Suprapubic skin (tissue), 4 donors: ENCODE results near the gene TMCO4. TPM values are rescaled to one million over a fixed set of nuclear protein-coding genes. Genes with fewer than 3 reads are reported as not detected.

Source experiments
- DNase-seq, 2 donors: peaks; one replicate each; pipeline ENCODE4 v3.0.0-alpha.2; 2019; ENCODE audit warnings: low spot score in 2 of 2
- H3K27ac ChIP-seq: fragments of 200-600 bp; sonication (generic); one replicate; pipeline ENCODE4 v1.5.1; 2019
- H3K27me3 ChIP-seq: fragments of 200-600 bp; sonication (generic); one replicate; pipeline ENCODE4 v1.5.1; 2019
- H3K36me3 ChIP-seq: fragments of 200-600 bp; sonication (generic); one replicate; pipeline ENCODE4 v1.5.1; 2019
- H3K4me1 ChIP-seq: fragments of 200-600 bp; sonication (generic); one replicate; pipeline ENCODE4 v1.5.1; 2019
- H3K4me3 ChIP-seq: fragments of 200-600 bp; sonication (generic); one replicate; pipeline ENCODE4 v1.5.1; 2019; ENCODE audit warnings: mild to moderate bottlenecking
- H3K9me3 ChIP-seq: fragments of 200-600 bp; sonication (generic); one replicate; pipeline ENCODE4 v1.5.1; 2019
- CTCF ChIP-seq, 2 donors: fragments of 200-600 bp in 1 of 2; fragments of 450-650 bp in 1 of 2; sonication (generic) in 1 of 2; IDR thresholded peaks; one replicate each; pipeline ENCODE4 v1.5.1; 2016 to 2019; ENCODE audit warnings: antibody characterized with exemption in 2 of 2, mild to moderate bottlenecking in 1 of 2, moderate library complexity in 1 of 2
- EP300 ChIP-seq: sonication (generic); formaldehyde crosslinking; IDR thresholded peaks from one replicate; pipeline ENCODE4 v1.6.1; 2017; ENCODE audit warnings: antibody characterized with exemption
- POLR2A ChIP-seq, 2 donors: fragments of 450-650 bp; IDR thresholded peaks; one replicate each; pipeline ENCODE4 v1.6.1; 2017; ENCODE audit warnings: antibody characterized with exemption in 2 of 2, mild to moderate bottlenecking in 2 of 2, moderate library complexity in 2 of 2
- POLR2AphosphoS5 ChIP-seq, 3 donors: sonication (generic); formaldehyde crosslinking; IDR thresholded peaks; one replicate each; pipeline ENCODE4 v1.6.1; 2017; ENCODE audit warnings: antibody characterized with exemption in 3 of 3
- WGBS: methylation state at CpG from one replicate; pipeline ENCODE4 v1.1.5; 2018; 5-methylcytosine and 5-hydroxymethylcytosine counted together
- total RNA-seq, 4 donors: library from RNA; depleted of rRNA; stranded (reverse); fragments of >200 nt; gene quantifications; one replicate each; pipeline ENCODE4 v1.1.0, GENCODE V29; 2016

The TMCO4 gene
- total RNA-seq, 4 donors from 2014 or later = 11.6 to 23.8 (median 15.0) TPM

GRCh38 chr1:19775317-19775716, 24.4 kb downstream of the TMCO4 start:
- no peak for DNase-seq

GRCh38 chr1:19774180-19774785, 25.4 kb downstream of the TMCO4 start:
- Histone ChIP-seq H3K27me3 (no peaks in the 10 kb centered on the region), H3K9me3 (no peaks in the 10 kb centered on the region), H3K36me3 (peaks cover 53% of the 10 kb centered on the region), H3K4me3 (no peak overlapping the region), H3K27ac (no peak overlapping the region), H3K4me1 (no peaks in the 10 kb centered on the region)
- 79% methylated on average over 6 of the region's 6 CpGs for WGBS
- no peak for DNase-seq
- TF ChIP-seq POLR2A (IDR thresholded peaks at IDR 0.05) (no peak), CTCF (IDR thresholded peaks at IDR 0.05) (no peak), POLR2AphosphoS5 (IDR thresholded peaks at IDR 0.05) (no peak), EP300 (no peak)

More at GRCh38 chr1:19775317-19775716, 24.4 kb downstream of the TMCO4 start:
- Histone ChIP-seq H3K27me3 (no peaks in the 10 kb centered on the region), H3K27ac (no peak overlapping the region), H3K4me3 (no peak overlapping the region), H3K9me3 (no peaks in the 10 kb centered on the region), H3K36me3 (peaks cover 58% of the 10 kb centered on the region), H3K4me1 (no peaks in the 10 kb centered on the region)
- 84% methylated on average over 6 of the region's 6 CpGs for WGBS
- TF ChIP-seq EP300 (no peak), POLR2AphosphoS5 (IDR thresholded peaks at IDR 0.05) (no peak), CTCF (IDR thresholded peaks at IDR 0.05) (no peak), POLR2A (IDR thresholded peaks at IDR 0.05) (no peak)

- no peak overlapping the region for H3K27ac ChIP-seq
- H3K27me3 ChIP-seq = no peaks in the 10 kb centered on the region
- 73% methylated on average over 4 of the region's 4 CpGs for WGBS
- TF ChIP-seq EP300 = no peak
- TF ChIP-seq POLR2A (IDR thresholded peaks at IDR 0.05) = no peak
- no peak for TF ChIP-seq CTCF (IDR thresholded peaks at IDR 0.05)
- TF ChIP-seq POLR2AphosphoS5 (IDR thresholded peaks at IDR 0.05) = no peak
- no peak overlapping the region for H3K4me3 ChIP-seq
- DNase-seq = no peak
- H3K36me3 ChIP-seq = peaks cover 46% of the 10 kb centered on the region
- H3K4me1 ChIP-seq = no peaks in the 10 kb centered on the region
- H3K9me3 ChIP-seq = no peaks in the 10 kb centered on the region
These were observed 26.2 kb downstream of the TMCO4 start for GRCh38 chr1:19773485-19773884.

GRCh38 chr1:19772053-19772452, 27.7 kb downstream of the TMCO4 start:
- Histone ChIP-seq H3K4me1 (no peaks in the 10 kb centered on the region), H3K27ac (no peak overlapping the region), H3K4me3 (no peak overlapping the region), H3K9me3 (no peaks in the 10 kb centered on the region), H3K36me3 (peaks cover 38% of the 10 kb centered on the region), H3K27me3 (no peaks in the 10 kb centered on the region)
- TF ChIP-seq EP300 (no peak), POLR2A (IDR thresholded peaks at IDR 0.05) (no peak), CTCF (IDR thresholded peaks at IDR 0.05) (no peak), POLR2AphosphoS5 (IDR thresholded peaks at IDR 0.05) (no peak)
- WGBS = 84% methylated on average over 9 of the region's 9 CpGs
- DNase-seq = no peak

GRCh38 chr1:19771350-19771749, 28.4 kb downstream of the TMCO4 start:
- no peaks in the 10 kb centered on the region for H3K27me3 ChIP-seq
- H3K36me3 ChIP-seq = peaks cover 37% of the 10 kb centered on the region
- no peak for TF ChIP-seq POLR2AphosphoS5 (IDR thresholded peaks at IDR 0.05)
- no peak for TF ChIP-seq POLR2A (IDR thresholded peaks at IDR 0.05)
- no peak for TF ChIP-seq EP300
- no peak for TF ChIP-seq CTCF (IDR thresholded peaks at IDR 0.05)
- WGBS = 100% methylated on average over 6 of the region's 6 CpGs
- no peak for DNase-seq
- H3K9me3 ChIP-seq = no peaks in the 10 kb centered on the region
- H3K4me3 ChIP-seq = no peak overlapping the region
- H3K4me1 ChIP-seq = no peaks in the 10 kb centered on the region
- no peak overlapping the region for H3K27ac ChIP-seq
